HepG2 (cell line): ENCODE results near the gene MRPL43. TPM values are rescaled to one million over a fixed set of nuclear protein-coding genes. Genes with fewer than 3 reads are reported as not detected.

Source experiments
- ARID2 ChIP-seq: sonication (generic); formaldehyde crosslinking; IDR thresholded peaks from 2 replicates; pipeline ENCODE4 v1.8.1; 2022; ENCODE audit warnings: mild to moderate bottlenecking, missing genetic modification reagents, borderline replicate concordance
- ATAD3A ChIP-seq: sonication (generic); formaldehyde crosslinking; IDR thresholded peaks from 2 replicates; pipeline ENCODE4 v1.4.0; 2020; ENCODE audit warnings: missing genetic modification reagents
- DR1 ChIP-seq: sonication (generic); formaldehyde crosslinking; IDR thresholded peaks from 2 replicates; pipeline ENCODE4 v1.8.0; 2021; ENCODE audit warnings: mild to moderate bottlenecking, missing genetic modification reagents, inconsistent platforms
- GLI4 ChIP-seq: sonication (generic); formaldehyde crosslinking; IDR thresholded peaks from 2 replicates; pipeline ENCODE4 v1.5.1; 2020; ENCODE audit warnings: missing genetic modification reagents, mild to moderate bottlenecking, moderate library complexity, borderline replicate concordance
- HOXA5 ChIP-seq: sonication (generic); formaldehyde crosslinking; IDR thresholded peaks from 2 replicates; pipeline ENCODE4 v1.4.0; 2020; ENCODE audit warnings: missing genetic modification reagents
- LCORL ChIP-seq, 2 experiments: fragments of 450-650 bp in 1 of 2; sonication (generic) in 1 of 2; formaldehyde crosslinking in 1 of 2; IDR thresholded peaks; 2 replicates each; pipeline versions ENCODE4 v1.5.0 to v1.6.1; 2017 to 2020; ENCODE audit warnings: antibody characterized with exemption in 1 of 2, missing genetic modification reagents in 1 of 2
- NFATC3 ChIP-seq: sonication (generic); formaldehyde crosslinking; IDR thresholded peaks from 2 replicates; pipeline ENCODE4 v1.5.1; 2020; ENCODE audit warnings: mild to moderate bottlenecking, missing genetic modification reagents
- NONO ChIP-seq, 2 experiments: fragments of 450-650 bp in 1 of 2; sonication (generic) in 1 of 2; formaldehyde crosslinking in 1 of 2; IDR thresholded peaks in 1 of 2; conservative IDR thresholded peaks in 1 of 2; 2 replicates each; pipeline versions ENCODE4 v1.6.1 to v1.8.0; 2017 to 2022; ENCODE audit warnings: mild to moderate bottlenecking in 1 of 2, missing genetic modification reagents in 1 of 2, moderate library complexity in 1 of 2
- RARG ChIP-seq: sonication (generic); formaldehyde crosslinking; IDR thresholded peaks from 2 replicates; pipeline ENCODE4 v1.4.0; 2020; ENCODE audit warnings: low read depth, mild to moderate bottlenecking, missing genetic modification reagents
- RBM39 ChIP-seq: fragments of 200-400 bp; formaldehyde crosslinking; IDR thresholded peaks from one replicate; pipeline ENCODE4 v1.6.1; 2018; ENCODE audit warnings: antibody characterized with exemption, mild to moderate bottlenecking, low read depth, low read length; ENCODE audit not compliant: poor library complexity, severe bottlenecking
- RCOR2 ChIP-seq: IDR thresholded peaks from 2 replicates; pipeline ENCODE4 v1.6.1; 2016; ENCODE audit warnings: missing biosample characterization, missing genetic modification reagents
- SP140L ChIP-seq: sonication (generic); formaldehyde crosslinking; IDR thresholded peaks from 2 replicates; pipeline ENCODE4 v1.4.0; 2020; ENCODE audit warnings: missing genetic modification reagents, borderline replicate concordance
- TCF7 ChIP-seq: sonication (generic); IDR thresholded peaks from 2 replicates; pipeline ENCODE4 v1.6.1; 2016; ENCODE audit warnings: antibody characterized with exemption, low read depth
- polyA plus RNA-seq, 8 experiments: library from polyadenylated mRNA; depleted of rRNA in 3 of 8; stranded (reverse) in 7 of 8; unstranded in 1 of 8; fragments of >200 nt; fragmentation: Illumina TruSeq in 4 of 8; extraction: Trizol in 4 of 8; gene quantifications; 2 replicates each; pipeline versions ENCODE4 v1.2.1 to v1.2.3, GENCODE V29; 2011 to 2016; ENCODE audit warnings: low read depth in 4 of 8, missing spikeins in 1 of 8, mixed read lengths in 1 of 8; ENCODE audit not compliant: insufficient read depth in 1 of 8
- total RNA-seq, 5 experiments: library from RNA; depleted of rRNA; stranded (reverse); fragments of >200 nt; fragmentation: Illumina TruSeq; extraction: Trizol; gene quantifications; 2 replicates each; pipeline ENCODE4 v1.2.3, GENCODE V29; 2016; ENCODE audit warnings: low read depth in 1 of 5
- TF ChIP-seq, protein P1 (sequence below): IDR thresholded peaks from 2 replicates; pipeline ENCODE4 v1.6.1; 2016
- TF ChIP-seq, protein P2 (sequence below): sonication (generic); formaldehyde crosslinking; IDR thresholded peaks from 2 replicates; pipeline ENCODE4 v1.4.0; 2020; ENCODE audit warnings: low read depth, mild to moderate bottlenecking, missing genetic modification reagents
- TF ChIP-seq, protein P3 (sequence below): sonication (generic); formaldehyde crosslinking; IDR thresholded peaks from 2 replicates; pipeline ENCODE4 v1.4.0; 2020; ENCODE audit warnings: missing genetic modification reagents, borderline replicate concordance
- TF ChIP-seq, protein P4 (sequence below): fragments of 450-650 bp; IDR thresholded peaks from 2 replicates; pipeline ENCODE4 v1.6.1; 2016

Gene MRPL43
- total and polyA plus RNA-seq, 2 of the 13 experiments (the other 11 are each of a cell fraction or from before 2014, with no cell fraction given): 71.0 to 73.7 TPM

DNA sequence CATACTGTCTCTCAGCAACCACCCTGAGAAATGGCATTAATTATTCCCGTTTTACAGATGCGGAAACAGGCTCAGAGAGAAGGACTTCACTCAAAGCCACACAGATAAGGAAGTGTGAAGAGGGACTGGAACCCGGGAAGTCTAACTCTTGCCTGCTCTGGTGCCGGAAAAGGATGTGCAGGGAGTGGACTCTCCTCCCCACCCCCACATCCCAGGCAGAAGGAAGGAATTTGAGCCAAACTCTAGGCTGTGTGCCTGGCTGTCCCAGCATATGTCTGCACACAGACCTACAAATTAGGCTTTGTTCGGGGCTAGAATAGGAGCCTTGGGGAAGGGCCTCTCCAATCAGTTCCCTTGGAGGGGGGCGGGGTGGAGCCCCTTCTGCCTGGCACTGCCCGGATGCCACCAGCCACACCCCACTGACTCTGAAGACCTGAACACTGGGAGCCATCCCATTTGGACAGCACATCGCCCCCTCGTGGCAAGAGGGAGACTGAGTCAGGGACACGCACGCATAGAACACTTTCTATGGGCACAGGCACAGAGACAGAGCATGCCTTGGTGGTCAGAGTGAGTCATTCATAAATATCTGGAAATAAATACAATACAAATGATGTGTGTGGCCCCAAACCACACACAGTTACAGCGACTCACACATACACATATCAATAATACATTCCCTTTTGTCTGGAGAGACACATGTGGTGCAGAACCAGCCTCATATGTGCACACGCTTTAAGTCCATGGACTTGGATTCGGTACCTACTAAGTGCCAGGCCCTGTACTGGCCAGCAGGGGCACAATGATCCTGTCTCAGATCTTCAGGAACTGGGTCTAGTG lies 25.4 kb upstream of the MRPL43 start (continued):
- no peak for TF ChIP-seq ATAD3A (CRISPR knock-in tag)
- TF ChIP-seq HOXA5 (CRISPR knock-in tag): no peak
- TF ChIP-seq RBM39: no peak
- TF ChIP-seq, protein P1, sequence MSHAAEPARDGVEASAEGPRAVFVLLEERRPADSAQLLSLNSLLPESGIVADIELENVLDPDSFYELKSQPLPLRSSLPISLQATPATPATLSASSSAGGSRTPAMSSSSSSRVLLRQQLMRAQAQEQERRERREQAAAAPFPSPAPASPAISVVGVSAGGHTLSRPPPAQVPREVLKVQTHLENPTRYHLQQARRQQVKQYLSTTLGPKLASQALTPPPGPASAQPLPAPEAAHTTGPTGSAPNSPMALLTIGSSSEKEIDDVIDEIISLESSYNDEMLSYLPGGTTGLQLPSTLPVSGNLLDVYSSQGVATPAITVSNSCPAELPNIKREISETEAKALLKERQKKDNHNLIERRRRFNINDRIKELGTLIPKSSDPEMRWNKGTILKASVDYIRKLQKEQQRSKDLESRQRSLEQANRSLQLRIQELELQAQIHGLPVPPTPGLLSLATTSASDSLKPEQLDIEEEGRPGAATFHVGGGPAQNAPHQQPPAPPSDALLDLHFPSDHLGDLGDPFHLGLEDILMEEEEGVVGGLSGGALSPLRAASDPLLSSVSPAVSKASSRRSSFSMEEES: no peak
- no peak for TF ChIP-seq NONO (IDR thresholded peaks at IDR 0.05)
- TF ChIP-seq NONO (CRISPR knock-in tag; conservative IDR thresholded peaks at IDR 0.05): no peak
- no peak for TF ChIP-seq ARID2
- no peak for TF ChIP-seq LCORL (IDR thresholded peaks at IDR 0.05)
- TF ChIP-seq LCORL (CRISPR knock-in tag; IDR thresholded peaks at IDR 0.05): peak; percentile 46; the same call in 1 of the 2 replicates
- TF ChIP-seq, protein P2, sequence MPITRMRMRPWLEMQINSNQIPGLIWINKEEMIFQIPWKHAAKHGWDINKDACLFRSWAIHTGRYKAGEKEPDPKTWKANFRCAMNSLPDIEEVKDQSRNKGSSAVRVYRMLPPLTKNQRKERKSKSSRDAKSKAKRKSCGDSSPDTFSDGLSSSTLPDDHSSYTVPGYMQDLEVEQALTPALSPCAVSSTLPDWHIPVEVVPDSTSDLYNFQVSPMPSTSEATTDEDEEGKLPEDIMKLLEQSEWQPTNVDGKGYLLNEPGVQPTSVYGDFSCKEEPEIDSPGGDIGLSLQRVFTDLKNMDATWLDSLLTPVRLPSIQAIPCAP (CRISPR knock-in tag): no peak
- no peak for TF ChIP-seq RCOR2 (CRISPR knock-in tag)
- TF ChIP-seq TCF7: no peak
- no peak for TF ChIP-seq DR1 (CRISPR knock-in tag)
- no peak for TF ChIP-seq SP140L (CRISPR knock-in tag)
- TF ChIP-seq GLI4 (CRISPR knock-in tag): no peak
- TF ChIP-seq NFATC3 (CRISPR knock-in tag): peak; percentile 82; the same call in 1 of the 2 replicates
- TF ChIP-seq RARG: no peak
- TF ChIP-seq, protein P3, sequence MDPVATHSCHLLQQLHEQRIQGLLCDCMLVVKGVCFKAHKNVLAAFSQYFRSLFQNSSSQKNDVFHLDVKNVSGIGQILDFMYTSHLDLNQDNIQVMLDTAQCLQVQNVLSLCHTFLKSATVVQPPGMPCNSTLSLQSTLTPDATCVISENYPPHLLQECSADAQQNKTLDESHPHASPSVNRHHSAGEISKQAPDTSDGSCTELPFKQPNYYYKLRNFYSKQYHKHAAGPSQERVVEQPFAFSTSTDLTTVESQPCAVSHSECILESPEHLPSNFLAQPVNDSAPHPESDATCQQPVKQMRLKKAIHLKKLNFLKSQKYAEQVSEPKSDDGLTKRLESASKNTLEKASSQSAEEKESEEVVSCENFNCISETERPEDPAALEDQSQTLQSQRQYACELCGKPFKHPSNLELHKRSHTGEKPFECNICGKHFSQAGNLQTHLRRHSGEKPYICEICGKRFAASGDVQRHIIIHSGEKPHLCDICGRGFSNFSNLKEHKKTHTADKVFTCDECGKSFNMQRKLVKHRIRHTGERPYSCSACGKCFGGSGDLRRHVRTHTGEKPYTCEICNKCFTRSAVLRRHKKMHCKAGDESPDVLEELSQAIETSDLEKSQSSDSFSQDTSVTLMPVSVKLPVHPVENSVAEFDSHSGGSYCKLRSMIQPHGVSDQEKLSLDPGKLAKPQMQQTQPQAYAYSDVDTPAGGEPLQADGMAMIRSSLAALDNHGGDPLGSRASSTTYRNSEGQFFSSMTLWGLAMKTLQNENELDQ (CRISPR knock-in tag): 0 out of 2 replicates have a peak, but pooled peaks have one; percentile 8
- TF ChIP-seq, protein P4, sequence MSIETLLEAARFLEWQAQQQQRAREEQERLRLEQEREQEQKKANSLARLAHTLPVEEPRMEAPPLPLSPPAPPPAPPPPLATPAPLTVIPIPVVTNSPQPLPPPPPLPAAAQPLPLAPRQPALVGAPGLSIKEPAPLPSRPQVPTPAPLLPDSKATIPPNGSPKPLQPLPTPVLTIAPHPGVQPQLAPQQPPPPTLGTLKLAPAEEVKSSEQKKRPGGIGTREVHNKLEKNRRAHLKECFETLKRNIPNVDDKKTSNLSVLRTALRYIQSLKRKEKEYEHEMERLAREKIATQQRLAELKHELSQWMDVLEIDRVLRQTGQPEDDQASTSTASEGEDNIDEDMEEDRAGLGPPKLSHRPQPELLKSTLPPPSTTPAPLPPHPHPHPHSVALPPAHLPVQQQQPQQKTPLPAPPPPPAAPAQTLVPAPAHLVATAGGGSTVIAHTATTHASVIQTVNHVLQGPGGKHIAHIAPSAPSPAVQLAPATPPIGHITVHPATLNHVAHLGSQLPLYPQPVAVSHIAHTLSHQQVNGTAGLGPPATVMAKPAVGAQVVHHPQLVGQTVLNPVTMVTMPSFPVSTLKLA: 0 out of 2 replicates have a peak, but pooled peaks have one; percentile 7
